ENCODE measurements around the gene BCAS3.
"Not testable (repeated sequence)": the region's sequence is repeated elsewhere in the genome, so short reads cannot be mapped to it uniquely, and the experiment has no call there.

BCAS3 gene

DNA sequence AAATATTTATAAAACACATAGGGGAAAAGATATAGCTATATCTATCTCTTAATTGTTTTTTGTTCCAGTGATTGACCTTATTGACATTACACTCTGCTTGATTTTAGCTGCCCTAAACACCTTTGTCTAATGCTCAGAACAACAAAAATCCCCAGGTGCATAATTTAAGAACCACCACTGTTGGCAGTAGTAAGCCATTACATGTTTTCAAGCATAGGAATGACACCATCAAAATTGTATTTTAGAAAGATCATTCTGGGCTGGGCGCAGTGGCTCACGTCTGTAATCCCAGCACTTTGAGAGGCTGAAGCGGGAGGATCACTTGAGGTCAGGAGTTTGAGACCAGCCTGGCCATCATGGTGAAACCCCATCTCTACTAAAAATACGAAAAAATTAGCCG is 364.7 kb downstream of the BCAS3 start:
- in situ Hi-C loops (cut with MboI; ENCODE audit: low sequenced_read_pairs): not testable (repeated sequence)

DNA sequence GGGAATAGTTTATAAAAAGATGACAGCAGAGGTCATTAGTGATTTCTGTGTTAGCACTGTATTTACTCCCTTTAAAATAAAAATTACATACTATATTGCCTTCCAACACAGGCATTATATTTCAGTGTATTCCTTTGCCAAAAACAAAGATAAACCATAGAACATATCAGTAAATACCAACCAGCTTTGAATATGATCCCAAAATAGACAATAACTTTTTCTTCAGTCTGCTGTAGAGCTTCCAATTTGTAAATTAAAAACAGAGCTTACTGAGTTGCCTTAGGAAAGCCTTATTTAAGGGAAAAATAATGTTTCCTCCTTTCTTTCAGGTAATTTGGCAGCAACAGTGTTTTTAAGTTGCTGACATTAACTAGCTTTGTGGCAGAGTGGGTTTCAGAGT is 369.9 kb downstream of the BCAS3 start:
- in situ Hi-C loops (cut with MboI; ENCODE audit: low sequenced_read_pairs): no loop called here

DNA sequence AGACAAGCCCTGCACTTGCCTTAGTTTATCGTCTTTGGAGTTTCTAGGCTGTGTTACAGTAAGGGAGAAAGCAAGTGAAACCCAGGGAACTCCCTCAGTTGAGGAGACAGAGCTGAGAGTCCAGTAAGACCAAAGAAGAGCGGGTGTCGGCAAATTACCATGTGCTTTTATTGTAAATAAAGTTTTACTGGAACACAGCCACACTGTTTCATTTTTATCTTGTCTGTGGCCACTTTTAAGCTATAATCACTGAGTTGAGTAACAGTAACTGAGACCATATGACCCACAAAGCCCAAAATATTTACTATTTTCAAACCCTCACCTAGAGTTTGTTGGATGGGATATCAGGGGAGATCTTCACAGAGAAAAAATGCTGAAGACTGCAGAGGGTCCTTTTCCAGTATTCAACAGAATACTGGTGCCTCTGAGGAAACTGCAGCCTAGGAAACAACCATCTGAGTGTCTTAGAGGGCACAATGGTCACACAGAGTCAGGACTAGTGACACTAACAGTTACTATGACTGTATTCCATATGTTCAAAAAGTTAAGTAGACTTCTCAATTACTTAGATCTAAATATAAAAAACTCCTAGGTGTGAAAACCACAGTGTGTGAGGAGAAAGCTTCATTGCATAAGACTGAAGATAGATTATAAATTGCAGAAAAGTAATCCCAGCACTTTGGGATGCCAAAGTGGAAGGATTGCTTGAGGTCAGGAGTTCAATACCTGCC is 370.9 kb downstream of the BCAS3 start:
- in situ Hi-C loops (cut with MboI; ENCODE audit: low sequenced_read_pairs): no loop called here

DNA sequence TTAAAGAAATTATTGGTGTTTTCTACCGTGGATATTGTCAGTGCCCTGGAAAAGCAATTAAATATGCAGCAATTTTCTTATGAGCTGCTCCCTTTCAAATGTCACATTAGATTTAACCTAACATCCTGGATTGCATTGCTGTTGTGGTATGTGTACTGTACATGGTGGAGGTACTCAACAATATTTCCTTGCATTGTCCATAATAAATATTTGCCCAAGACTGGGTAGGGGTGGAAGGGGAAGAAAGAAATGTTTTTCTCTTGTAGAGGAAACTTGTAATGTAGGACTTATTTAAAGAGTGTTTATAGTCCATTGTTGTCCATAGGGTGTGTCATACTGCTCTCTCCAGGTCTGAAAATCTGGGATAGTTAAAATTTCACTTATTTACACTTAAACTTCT is 375.8 kb downstream of the BCAS3 start:
- in situ Hi-C loops (cut with MboI; ENCODE audit: low sequenced_read_pairs): no loop called here

DNA sequence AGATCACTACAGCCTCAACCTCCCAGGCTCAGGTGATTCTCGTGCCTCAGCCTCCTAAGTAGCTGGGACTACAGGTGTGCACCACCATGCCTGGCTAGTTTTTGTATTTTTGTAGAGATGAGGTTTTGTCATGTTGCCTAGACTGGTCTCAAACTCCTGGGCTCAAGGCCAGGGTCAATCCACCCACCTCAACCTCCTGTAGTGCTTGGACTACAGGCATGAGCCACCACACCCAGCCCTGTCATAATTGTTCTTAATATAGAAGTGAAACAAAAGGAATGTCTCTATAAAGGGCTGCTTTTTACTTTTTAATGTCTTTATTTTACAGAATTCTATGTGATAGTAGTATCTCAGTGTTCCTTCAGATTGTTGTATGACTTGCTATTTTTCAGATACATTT is 376.8 kb downstream of the BCAS3 start:
- in situ Hi-C loops (cut with MboI; ENCODE audit: low sequenced_read_pairs): no loop called here

DNA sequence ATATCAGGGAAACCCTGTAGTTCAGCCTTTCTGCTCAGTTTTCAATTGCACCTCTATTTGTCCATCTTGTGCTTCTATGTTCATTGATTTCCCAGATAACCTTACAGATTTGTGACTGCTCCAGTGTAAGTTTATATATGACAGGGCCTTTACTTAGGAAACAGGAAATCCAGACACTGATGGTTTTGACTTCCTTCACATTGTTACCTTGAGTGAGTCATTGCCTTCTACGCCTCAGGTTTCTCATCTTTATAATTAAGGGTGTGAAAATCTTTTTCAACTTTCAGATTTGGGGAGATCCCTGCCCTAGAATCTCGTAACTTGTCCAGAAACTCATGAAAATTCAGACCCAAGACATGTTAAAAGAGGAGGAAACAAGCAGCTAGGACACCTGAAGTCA is 379.6 kb downstream of the BCAS3 start:
- in situ Hi-C loops (cut with MboI; ENCODE audit: low sequenced_read_pairs): no loop called here

DNA sequence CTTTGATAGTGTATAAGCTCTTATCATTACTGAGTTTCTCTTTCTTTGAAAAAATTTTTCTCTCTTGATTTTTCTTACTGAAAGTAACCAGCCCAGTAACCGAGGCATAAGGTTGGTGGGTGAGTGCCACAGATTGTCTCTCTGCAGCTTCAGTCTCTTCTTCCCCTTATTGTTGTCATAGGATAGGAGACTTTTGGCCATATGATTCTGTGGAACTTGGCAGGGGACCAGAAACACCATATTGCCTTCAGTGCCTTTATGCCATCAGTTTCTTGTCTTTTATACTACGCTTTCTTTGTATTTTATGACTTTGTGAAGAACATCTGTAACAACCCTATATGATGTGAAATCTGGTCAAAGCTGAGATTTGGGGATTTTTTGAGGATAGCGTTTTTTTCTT is 380.4 kb downstream of the BCAS3 start:
- in situ Hi-C loops (cut with MboI; ENCODE audit: low sequenced_read_pairs): no loop called here

DNA sequence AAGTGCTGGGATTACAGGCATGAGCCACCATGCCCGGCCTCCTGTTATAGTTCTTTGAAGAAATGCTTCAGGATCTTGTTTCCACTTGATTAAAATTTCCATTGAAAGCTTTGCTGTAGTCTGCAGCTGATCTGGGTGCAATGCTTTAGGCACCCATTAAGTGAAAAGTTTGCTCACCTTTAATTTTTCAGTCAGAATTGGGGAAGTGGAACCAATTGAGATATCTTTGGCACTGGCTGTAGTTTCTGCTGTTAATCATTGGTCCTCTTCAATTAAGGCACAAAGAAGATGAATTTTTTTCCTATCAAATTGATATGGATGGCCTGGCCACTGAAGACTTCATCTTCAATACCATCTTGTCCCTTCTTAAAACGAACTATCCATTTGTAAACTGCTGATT is 385.9 kb downstream of the BCAS3 start:
- in situ Hi-C loops (cut with MboI; ENCODE audit: low sequenced_read_pairs): no loop called here

DNA sequence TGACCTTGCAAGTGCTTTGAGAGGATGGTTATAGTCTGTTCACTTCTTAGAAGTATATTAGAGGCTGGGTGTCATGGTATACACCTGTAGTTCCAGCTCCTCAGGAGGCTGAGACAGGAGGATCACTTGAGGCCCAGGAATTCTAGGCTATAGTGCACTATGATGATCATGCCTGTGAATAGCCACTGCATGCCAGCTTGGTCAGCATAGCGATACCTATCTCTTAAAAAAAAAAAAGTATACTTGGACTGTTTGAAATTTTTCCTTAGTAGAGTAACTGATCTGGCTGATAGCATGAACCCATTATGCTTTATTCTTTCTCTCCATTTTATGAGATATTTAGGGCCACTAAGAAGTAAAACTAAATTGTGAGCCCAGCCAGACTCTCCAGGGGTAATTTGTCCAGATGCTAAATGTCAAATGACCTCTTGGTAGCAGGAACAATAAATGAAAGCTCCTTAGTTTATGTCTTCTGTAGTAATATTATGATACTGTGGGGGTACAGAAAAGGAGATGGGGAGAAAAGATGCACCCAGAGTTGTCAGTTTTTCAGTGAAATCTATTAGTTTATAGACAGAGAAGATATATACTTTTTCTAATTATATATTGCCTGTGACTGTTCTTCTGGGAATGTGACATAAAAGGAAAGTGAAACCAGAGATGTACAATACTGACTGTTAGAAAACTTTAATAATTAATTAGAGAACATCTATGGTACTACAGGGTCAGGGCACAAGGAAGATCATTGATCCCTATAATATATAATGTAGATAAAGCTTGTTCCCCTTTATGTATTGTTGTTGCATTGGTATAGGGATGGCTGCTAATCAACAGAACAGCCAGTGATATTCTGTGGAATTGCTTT is 386.7 kb downstream of the BCAS3 start:
- in situ Hi-C loops (cut with MboI; ENCODE audit: low sequenced_read_pairs): no loop called here

DNA sequence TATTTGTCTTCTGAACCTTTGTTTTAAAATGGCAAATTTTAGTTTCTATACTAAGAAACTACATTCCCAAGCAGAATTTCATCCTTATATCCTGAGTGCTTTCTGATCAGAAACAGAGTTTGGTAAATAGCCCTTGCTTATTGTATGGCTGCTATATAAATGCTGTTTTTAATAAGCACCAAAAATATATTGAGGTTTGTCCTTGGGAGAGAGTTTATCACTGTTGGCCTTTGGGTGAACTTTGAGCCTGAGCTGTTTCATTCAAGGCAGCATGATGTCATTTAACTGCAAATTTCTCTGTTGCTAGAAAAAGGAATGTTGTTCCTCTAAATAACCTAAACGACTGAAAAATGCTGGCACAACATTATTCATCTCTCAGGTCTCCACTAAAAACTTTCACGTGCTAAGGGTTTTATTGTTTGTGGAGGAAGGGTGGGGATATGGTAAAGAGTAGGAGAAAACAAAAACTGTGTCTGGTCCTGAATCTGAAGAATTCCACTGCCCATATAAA is 387.7 kb downstream of the BCAS3 start:
- in situ Hi-C loops (cut with MboI; ENCODE audit: low sequenced_read_pairs): no loop called here

DNA sequence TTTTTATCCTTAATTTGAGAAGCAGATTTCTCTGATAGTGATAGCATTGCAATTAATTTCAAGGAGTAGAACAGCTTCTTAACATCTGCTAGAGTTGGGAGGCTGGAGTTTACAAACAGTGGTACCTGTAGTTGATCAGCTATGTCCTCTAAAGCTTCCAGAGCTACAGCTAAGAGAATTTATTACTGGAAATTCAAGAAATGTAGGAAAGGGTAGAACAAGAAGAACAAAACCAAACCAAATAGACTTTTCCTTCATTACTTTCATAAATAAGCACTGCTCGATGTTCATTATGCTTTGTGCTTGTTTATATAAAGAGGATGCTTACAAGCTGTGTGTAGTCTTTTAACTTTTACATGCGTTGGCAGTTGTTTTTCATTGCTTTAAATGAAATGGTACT is 388.4 kb downstream of the BCAS3 start:
- in situ Hi-C loops (cut with MboI; ENCODE audit: low sequenced_read_pairs): no loop called here

DNA sequence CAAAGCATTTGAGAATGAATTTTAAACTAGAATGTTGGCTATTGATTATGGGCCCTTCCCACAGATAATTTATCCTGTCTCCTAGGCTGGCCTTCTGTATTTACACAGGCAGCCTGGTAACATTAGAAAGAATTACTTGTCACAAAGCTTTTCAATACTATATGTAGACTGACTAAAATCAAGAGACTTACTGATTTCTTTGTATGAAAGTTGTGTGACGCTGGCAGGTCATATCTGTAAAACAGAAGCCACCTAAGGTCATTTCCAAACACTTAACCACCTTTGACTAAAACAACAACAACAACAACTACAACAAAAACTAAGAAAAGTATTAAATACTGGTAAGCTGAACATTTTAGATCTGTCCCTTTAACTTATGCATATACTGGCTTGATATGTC is 393.0 kb downstream of the BCAS3 start:
- in situ Hi-C loops (cut with MboI; ENCODE audit: low sequenced_read_pairs): no loop called here

DNA sequence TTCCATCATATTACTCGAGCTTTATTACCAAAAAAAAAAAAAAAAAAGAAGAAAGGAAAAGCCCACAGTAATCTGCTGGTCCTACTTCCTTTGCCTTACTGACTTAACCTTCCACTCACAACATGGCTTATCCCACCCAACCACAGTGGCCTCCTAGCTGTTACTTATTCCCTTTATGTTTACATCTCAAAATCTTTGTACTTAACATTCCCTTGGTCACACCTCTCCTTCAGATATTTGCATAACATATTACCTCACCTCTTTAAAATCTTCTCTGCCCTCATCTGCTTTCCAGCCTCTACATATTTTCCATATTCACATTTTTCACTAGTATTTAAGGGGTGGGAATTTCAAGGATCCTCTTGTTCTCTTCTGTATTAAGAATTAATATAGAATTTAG is 395.0 kb downstream of the BCAS3 start:
- in situ Hi-C loops (cut with MboI; ENCODE audit: low sequenced_read_pairs): no loop called here

DNA sequence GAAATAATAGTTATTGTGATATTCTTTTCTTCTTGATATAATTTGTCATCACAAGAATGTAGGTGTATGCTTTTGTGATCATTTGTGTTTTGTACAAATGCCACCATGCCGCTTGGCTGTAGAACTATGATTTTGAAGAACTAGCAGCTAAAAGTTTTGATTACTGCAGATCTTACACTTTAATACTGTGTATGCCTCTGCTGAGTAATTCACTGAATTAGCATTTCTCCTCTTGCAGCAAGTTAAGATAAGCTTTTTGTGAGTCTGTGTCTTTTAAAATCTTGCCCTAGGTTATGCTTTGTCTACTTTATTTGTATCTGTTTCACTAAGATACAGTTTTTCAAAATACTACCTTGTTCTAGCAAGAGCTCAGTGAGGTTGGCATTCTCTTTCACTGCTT is 395.5 kb downstream of the BCAS3 start:
- in situ Hi-C loops (cut with MboI; ENCODE audit: low sequenced_read_pairs): no loop called here

DNA sequence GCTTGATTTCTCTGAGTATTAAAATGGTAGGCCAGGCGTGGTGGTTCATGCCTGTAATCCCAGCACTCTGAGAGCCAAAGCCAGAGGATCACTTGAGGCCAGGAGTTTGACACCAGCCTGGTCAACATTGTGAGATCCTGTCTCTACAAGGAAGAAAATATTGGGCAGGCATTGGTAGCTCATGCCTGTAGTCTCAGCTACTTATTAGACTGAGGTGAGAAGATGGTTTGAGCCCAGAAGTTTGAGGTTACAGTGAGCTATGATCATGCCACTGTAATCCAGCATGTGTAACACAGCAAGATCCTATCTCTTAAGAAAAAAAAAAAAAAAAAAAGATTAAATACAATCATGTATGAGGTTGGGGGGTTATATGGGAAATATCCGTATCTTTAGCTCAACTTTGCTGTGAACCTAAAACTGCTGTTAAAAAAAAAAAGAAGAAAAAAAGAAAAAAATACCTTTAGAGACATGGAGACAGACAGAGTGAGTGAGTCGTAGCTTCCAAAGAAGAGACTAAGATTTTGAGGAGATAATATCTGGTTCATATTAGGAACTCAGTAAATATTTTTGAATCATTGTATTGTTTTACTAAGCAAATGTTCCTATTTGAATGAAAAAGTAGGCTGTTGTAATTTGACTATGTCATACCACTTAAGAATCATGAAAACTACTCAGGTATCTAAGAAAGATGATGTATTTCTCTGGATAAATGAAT is 396.3 kb downstream of the BCAS3 start:
- in situ Hi-C loops (cut with MboI; ENCODE audit: low sequenced_read_pairs): no loop called here

DNA sequence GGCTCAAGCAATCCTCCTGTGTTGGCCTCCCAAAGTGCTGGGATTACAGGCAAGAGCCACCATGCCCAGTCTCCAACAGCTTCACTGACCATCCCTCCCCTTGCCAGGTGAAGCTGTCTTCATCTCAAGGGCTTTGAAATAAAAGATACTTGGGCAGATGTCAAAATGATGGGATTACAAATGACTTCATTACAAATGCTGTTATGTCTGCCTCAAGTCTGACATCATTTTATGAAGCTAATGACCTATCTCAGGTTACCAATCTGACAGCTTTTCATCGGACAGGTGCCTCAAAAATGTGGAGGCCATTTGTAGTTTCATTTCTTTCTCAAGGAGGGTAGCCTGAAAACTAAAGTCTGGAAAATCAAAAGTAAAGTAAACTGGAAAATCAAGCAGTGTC is 398.3 kb downstream of the BCAS3 start:
- in situ Hi-C loops (cut with MboI; ENCODE audit: low sequenced_read_pairs): no loop called here

DNA sequence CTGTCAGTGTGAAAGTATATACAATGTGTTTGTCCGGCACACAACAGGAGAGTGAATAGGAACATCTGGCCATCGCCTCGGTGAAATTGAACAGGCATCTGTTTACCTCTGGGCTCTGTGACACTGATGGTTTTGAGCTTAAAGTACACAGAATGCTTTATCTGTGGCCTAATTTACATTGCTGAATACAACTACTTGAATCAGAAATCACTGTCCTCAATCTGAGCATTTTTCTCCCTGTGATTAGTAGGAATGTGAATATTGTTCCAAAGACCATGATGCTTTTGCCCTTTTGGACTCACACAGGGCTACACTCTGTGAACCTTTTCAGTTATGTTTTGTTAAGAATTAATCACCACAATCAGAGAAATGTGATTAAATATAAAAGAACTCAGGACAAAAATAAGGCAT is 399.0 kb downstream of the BCAS3 start:
- in situ Hi-C loops (cut with MboI; ENCODE audit: low sequenced_read_pairs): no loop called here

DNA sequence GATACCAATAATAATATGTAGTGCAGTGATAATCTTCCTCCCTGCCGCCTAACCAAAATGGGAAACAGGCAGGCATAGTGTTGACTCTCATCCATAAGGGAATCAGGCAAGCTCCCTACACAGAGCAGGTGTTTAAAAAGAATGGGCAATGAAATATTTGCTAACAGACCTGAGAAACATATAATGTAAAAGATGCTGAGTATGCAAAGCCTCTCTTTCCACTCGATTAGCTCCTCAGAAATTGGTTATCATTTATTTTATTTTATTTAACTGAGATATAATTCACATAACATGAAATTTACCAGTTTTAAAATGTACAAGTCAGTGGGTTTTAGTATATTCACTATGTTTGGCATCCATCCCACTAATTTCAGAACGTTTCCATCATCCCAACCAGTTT is 404.3 kb downstream of the BCAS3 start:
- in situ Hi-C loops (cut with MboI; ENCODE audit: low sequenced_read_pairs): no loop called here

DNA sequence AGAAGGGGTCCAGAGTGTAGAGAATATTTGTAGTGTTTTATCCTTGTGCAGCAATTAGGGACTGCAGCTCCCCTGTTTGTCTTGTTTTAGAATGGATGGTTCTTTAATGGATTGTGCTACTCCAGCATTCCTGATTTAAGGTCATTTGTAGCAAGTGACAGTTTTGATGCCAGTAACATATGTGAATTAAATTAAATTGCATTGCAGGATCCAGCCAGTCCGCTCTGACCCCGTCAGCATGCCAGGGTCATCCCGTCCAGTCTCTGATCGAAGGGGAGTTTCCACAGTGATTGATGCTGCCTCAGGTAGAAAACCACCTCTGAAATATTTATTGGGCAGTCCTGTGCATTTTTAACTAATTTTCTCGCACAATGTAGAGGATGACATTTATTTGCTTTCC is 406.6 kb downstream of the BCAS3 start:
- in situ Hi-C loops (cut with MboI; ENCODE audit: low sequenced_read_pairs): no loop called here

DNA sequence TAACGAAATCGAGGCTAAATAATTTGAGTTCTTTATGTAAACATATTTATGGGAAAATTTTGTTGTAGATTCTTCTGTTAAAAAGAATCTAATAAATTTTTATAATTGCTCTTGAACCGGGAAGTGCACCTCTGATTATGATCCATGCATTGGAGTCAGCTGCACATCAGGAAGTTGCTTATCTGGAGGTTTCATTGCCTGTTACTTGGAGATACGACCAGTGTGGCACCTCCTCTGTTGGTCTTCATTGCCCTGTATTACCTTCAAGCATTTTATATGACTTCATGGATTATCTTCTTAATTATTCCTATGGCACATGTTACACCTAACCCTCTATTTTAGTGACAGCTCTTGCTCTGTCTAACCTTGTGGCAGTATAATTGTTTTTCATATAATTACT is 409.4 kb downstream of the BCAS3 start:
- in situ Hi-C loops (cut with MboI; ENCODE audit: low sequenced_read_pairs): no loop called here

DNA sequence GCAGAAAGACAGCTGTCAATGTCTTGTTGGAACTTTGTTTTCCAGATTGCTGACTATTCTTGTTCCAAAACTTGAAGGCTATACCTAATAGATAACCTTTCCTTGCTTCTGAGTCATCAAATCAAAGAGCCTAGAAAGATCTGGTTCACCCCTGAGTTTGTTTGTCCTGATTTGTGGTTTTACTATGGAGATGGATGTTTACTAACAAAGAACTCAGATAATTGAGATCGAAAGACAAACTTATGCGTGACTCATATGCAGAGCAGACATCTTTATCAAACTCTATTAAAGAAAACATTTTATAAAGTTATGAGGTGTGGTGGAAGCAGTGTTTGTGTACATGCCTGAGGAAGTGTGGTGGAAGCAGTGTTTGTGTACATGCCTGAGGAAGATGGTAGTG is 410.9 kb downstream of the BCAS3 start:
- in situ Hi-C loops (cut with MboI; ENCODE audit: low sequenced_read_pairs): no loop called here

DNA sequence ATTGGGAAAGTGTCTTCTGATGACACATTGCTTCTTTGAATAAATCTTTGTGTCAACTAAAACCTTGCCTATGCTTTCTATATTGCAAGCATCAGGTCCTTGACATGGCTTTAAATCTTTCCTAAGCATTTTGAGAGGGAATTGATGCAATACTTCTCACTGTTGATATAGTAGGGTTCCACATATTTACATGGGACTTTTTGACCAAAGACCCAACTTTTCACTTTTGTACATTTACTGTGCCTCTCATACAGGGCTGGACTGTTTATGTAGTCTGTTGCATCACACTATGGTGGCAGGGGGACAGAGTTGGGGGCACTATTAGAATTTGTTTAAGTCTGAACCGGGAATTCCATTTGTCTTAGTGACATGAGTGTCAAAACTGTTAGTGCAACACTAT is 413.4 kb downstream of the BCAS3 start:
- in situ Hi-C loops (cut with MboI; ENCODE audit: low sequenced_read_pairs): no loop called here

All from HL-60/S4 treated with phorbol 12-myristate 13-acetate at 8.2 ng/mL for 4 days and 3 days (cell line).